IPS DF 6.9 (cell line): ENCODE results near the gene CYGB.
"Not testable (repeated sequence)": the region's sequence is repeated elsewhere in the genome, so short reads cannot be mapped to it uniquely, and the experiment has no call there.

ENCODE experiments used
- DNase-seq: peaks from one replicate; pipeline ENCODE4 v3.0.0-alpha.2; 2013; ENCODE audit warnings: low read depth, low spot score
- H3K27ac ChIP-seq: one replicate; pipeline ENCODE4 v1.5.1; 2013; ENCODE audit warnings: low read length, control low read depth
- H3K27me3 ChIP-seq: 2 replicates; pipeline ENCODE4 v1.6.1; 2013; ENCODE audit warnings: mild to moderate bottlenecking, low read length; ENCODE audit not compliant: control insufficient read depth, insufficient read depth
- H3K36me3 ChIP-seq: 2 replicates; pipeline ENCODE4 v1.6.1; 2013; ENCODE audit warnings: low read length; ENCODE audit not compliant: control insufficient read depth, insufficient read depth
- H3K4me1 ChIP-seq: 2 replicates; pipeline ENCODE4 v1.6.1; 2013; ENCODE audit warnings: low read length; ENCODE audit not compliant: control insufficient read depth, insufficient read depth
- H3K4me3 ChIP-seq: 2 replicates; pipeline ENCODE4 v1.5.1; 2013; ENCODE audit warnings: mild to moderate bottlenecking, low read length
- H3K9me3 ChIP-seq: 2 replicates; pipeline ENCODE4 v1.6.1; 2013; ENCODE audit warnings: low read length, inconsistent platforms; ENCODE audit not compliant: control insufficient read depth, insufficient read depth
- WGBS: extraction: QIAGEN DNeasy Blood & Tissue Kit; methylation state at CpG from one replicate; pipeline ENCODE4 v1.1.7; 2013; ENCODE audit warnings: mixed read lengths, missing lambda C conversion rate; ENCODE audit not compliant: insufficient read length, insufficient coverage; 5-methylcytosine and 5-hydroxymethylcytosine counted together

The CYGB gene

GRCh38 chr17:76530095-76530723 lies 7.3 kb downstream of the CYGB start:
- peaks cover 4% of the 10 kb centered on the region for H3K4me1 ChIP-seq
- no CpG with 5 or more reads among the region's 23 CpGs for WGBS
- H3K36me3 ChIP-seq: no peaks in the 10 kb centered on the region; the same call in 1 of the 2 replicates
- H3K27ac ChIP-seq: no peak overlapping the region
- H3K9me3 ChIP-seq: no peaks in the 10 kb centered on the region
- no peaks in the 10 kb centered on the region for H3K27me3 ChIP-seq
- H3K4me3 ChIP-seq: no peak overlapping the region
- DNase-seq: no peak

- WGBS: no CpG with 5 or more reads among the region's 20 CpGs
Observed at GRCh38 chr17:76529224-76530094, 8.1 kb downstream of the CYGB start.

GRCh38 chr17:76528528-76529223 lies 8.8 kb downstream of the CYGB start:
- no peaks in the 10 kb centered on the region for H3K27me3 ChIP-seq
- WGBS: no CpG with 5 or more reads among the region's 31 CpGs

More at GRCh38 chr17:76529224-76530094, 8.1 kb downstream of the CYGB start:
- Histone ChIP-seq H3K27me3 (no peaks in the 10 kb centered on the region), H3K27ac (no peak overlapping the region), H3K4me1 (peaks cover 4% of the 10 kb centered on the region), H3K36me3 (no peaks in the 10 kb centered on the region; the same call in 1 of the 2 replicates), H3K4me3 (no peak overlapping the region), H3K9me3 (no peaks in the 10 kb centered on the region)
- DNase-seq: no peak

GRCh38 chr17:76528156-76528527 lies 9.4 kb downstream of the CYGB start:
- no peak for DNase-seq

More at GRCh38 chr17:76528528-76529223, 8.8 kb downstream of the CYGB start:
- H3K36me3 ChIP-seq: no peaks in the 10 kb centered on the region; the same call in 1 of the 2 replicates
- no peaks in the 10 kb centered on the region for H3K9me3 ChIP-seq
- H3K27ac ChIP-seq: no peak overlapping the region
- H3K4me1 ChIP-seq: peaks cover 4% of the 10 kb centered on the region
- no peak for DNase-seq
- no peak overlapping the region for H3K4me3 ChIP-seq

GRCh38 chr17:76527430-76528111 lies 9.9 kb downstream of the CYGB start:
- DNase-seq: no peak
- no peak overlapping the region for H3K4me3 ChIP-seq
- peaks cover 5% of the 10 kb centered on the region for H3K4me1 ChIP-seq

More at GRCh38 chr17:76528156-76528527, 9.4 kb downstream of the CYGB start:
- Histone ChIP-seq H3K9me3 (no peaks in the 10 kb centered on the region), H3K27ac (no peak overlapping the region), H3K36me3 (no peaks in the 10 kb centered on the region; the same call in 1 of the 2 replicates), H3K27me3 (no peaks in the 10 kb centered on the region), H3K4me3 (no peak overlapping the region), H3K4me1 (peaks cover 5% of the 10 kb centered on the region)
- no CpG with 5 or more reads among the region's 15 CpGs for WGBS

GRCh38 chr17:76527016-76527415 lies 10.5 kb downstream of the CYGB start:
- not testable (repeated sequence) for H3K4me3 ChIP-seq, H3K27ac ChIP-seq, DNase-seq, H3K4me1 ChIP-seq, H3K27me3 ChIP-seq, H3K9me3 ChIP-seq, H3K36me3 ChIP-seq
- no CpG with 5 or more reads among the region's 9 CpGs for WGBS

More at GRCh38 chr17:76527430-76528111, 9.9 kb downstream of the CYGB start:
- no peak overlapping the region for H3K27ac ChIP-seq
- no peaks in the 10 kb centered on the region for H3K9me3 ChIP-seq
- WGBS: no CpG with 5 or more reads among the region's 26 CpGs
- H3K36me3 ChIP-seq: no peaks in the 10 kb centered on the region; the same call in 1 of the 2 replicates
- H3K27me3 ChIP-seq: no peaks in the 10 kb centered on the region

- H3K27me3 ChIP-seq, H3K4me3 ChIP-seq, H3K9me3 ChIP-seq, H3K27ac ChIP-seq, DNase-seq, H3K36me3 ChIP-seq, H3K4me1 ChIP-seq: not testable (repeated sequence)
- WGBS: no CpG with 5 or more reads among the region's 8 CpGs
Observed at GRCh38 chr17:76525513-76525833, 12.0 kb downstream of the CYGB start.

GRCh38 chr17:76524598-76525512 lies 12.7 kb downstream of the CYGB start:
- no peak overlapping the region for H3K27ac ChIP-seq
- no peaks in the 10 kb centered on the region for H3K9me3 ChIP-seq
- no peak for DNase-seq
- WGBS: no CpG with 5 or more reads among the region's 25 CpGs
- H3K27me3 ChIP-seq: no peaks in the 10 kb centered on the region
- peaks cover 5% of the 10 kb centered on the region for H3K4me1 ChIP-seq
- H3K36me3 ChIP-seq: no peaks in the 10 kb centered on the region
- H3K4me3 ChIP-seq: no peak overlapping the region

GRCh38 chr17:76523084-76524037 lies 14.1 kb downstream of the CYGB start:
- Histone ChIP-seq H3K9me3 (no peaks in the 10 kb centered on the region), H3K27ac (no peak overlapping the region), H3K4me3 (no peak overlapping the region), H3K27me3 (no peaks in the 10 kb centered on the region), H3K4me1 (peaks cover 1% of the 10 kb centered on the region; the same call in 1 of the 2 replicates), H3K36me3 (no peaks in the 10 kb centered on the region)
- no peak for DNase-seq
- no CpG with 5 or more reads among the region's 35 CpGs for WGBS
